Mesenchymal stem cell (in vitro differentiated cells and primary cell): ENCODE measurements around the gene HOXA7.

ENCODE experiments used
- DNase-seq: peaks from one replicate; pipeline ENCODE4 v3.0.0-alpha.2; 2013
- H2AFZ ChIP-seq: one replicate; pipeline ENCODE4 v1.6.1; 2013; ENCODE audit warnings: low read depth, mild to moderate bottlenecking, control low read depth, inconsistent platforms, low read length, moderate library complexity
- H2AK5ac ChIP-seq: 2 replicates; pipeline ENCODE4 v1.6.1; 2013; ENCODE audit warnings: low read length, moderate library complexity, mild to moderate bottlenecking, inconsistent platforms; ENCODE audit not compliant: severe bottlenecking
- H2BK120ac ChIP-seq: one replicate; pipeline ENCODE4 v1.6.1; 2013; ENCODE audit warnings: low read depth, mild to moderate bottlenecking, inconsistent platforms, low read length, moderate library complexity
- H2BK12ac ChIP-seq, 2 experiments: one replicate each; pipeline ENCODE4 v1.6.1; 2013; ENCODE audit warnings: inconsistent platforms in 2 of 2, low read length in 2 of 2, mild to moderate bottlenecking in 2 of 2, moderate library complexity in 2 of 2, control low read depth in 1 of 2
- H2BK15ac ChIP-seq: one replicate; pipeline ENCODE4 v1.6.1; 2013; ENCODE audit warnings: mild to moderate bottlenecking, low read depth, inconsistent platforms; ENCODE audit not compliant: poor library complexity, severe bottlenecking
- H2BK5ac ChIP-seq: 2 replicates; pipeline ENCODE4 v1.6.1; 2013; ENCODE audit warnings: low read depth, mild to moderate bottlenecking, low read length, control low read depth, inconsistent platforms; ENCODE audit not compliant: poor library complexity, severe bottlenecking
- H3K14ac ChIP-seq, 2 experiments: one replicate each; pipeline ENCODE4 v1.6.1; 2013; ENCODE audit warnings: inconsistent platforms in 2 of 2, low read length in 2 of 2, control low read depth in 1 of 2, mild to moderate bottlenecking in 1 of 2, moderate library complexity in 1 of 2
- H3K18ac ChIP-seq, 2 experiments: one replicate each; pipeline ENCODE4 v1.6.1; 2013; ENCODE audit warnings: inconsistent platforms in 2 of 2, low read length in 2 of 2, control low read depth in 1 of 2, low read depth in 1 of 2, mild to moderate bottlenecking in 1 of 2
- H3K23ac ChIP-seq, 2 experiments: one replicate each; pipeline ENCODE4 v1.6.1; 2013; ENCODE audit warnings: inconsistent platforms in 2 of 2, low read length in 2 of 2, mild to moderate bottlenecking in 2 of 2, moderate library complexity in 2 of 2, control low read depth in 1 of 2
- H3K27ac ChIP-seq: 2 replicates; pipeline ENCODE4 v1.5.1; 2013; ENCODE audit warnings: mild to moderate bottlenecking, moderate library complexity, low read length, control low read depth, inconsistent platforms; ENCODE audit not compliant: poor library complexity, severe bottlenecking
- H3K27me3 ChIP-seq, 2 experiments: 2 replicates each; pipeline versions ENCODE4 v1.6.1 to v1.7.0; 2013; ENCODE audit warnings: low read length in 2 of 2, mild to moderate bottlenecking in 2 of 2, moderate library complexity in 2 of 2, control low read depth in 1 of 2, inconsistent platforms in 1 of 2; ENCODE audit not compliant: control insufficient read depth in 1 of 2, insufficient read depth in 1 of 2
- H3K36me3 ChIP-seq, 2 experiments: 2 replicates each; pipeline versions ENCODE4 v1.6.1 to v1.7.0; 2013; ENCODE audit warnings: low read length in 2 of 2, control low read depth in 1 of 2, inconsistent platforms in 1 of 2, low read depth in 1 of 2, mild to moderate bottlenecking in 1 of 2; ENCODE audit not compliant: insufficient read depth in 2 of 2, control insufficient read depth in 1 of 2
- H3K4ac ChIP-seq, 2 experiments: one replicate each; pipeline ENCODE4 v1.6.1; 2013; ENCODE audit warnings: inconsistent platforms in 2 of 2, low read length in 2 of 2, mild to moderate bottlenecking in 2 of 2, moderate library complexity in 2 of 2, control low read depth in 1 of 2, low read depth in 1 of 2
- H3K4me1 ChIP-seq: 2 replicates; pipeline ENCODE4 v1.6.1; 2013; ENCODE audit warnings: low read depth, low read length, control low read depth; ENCODE audit not compliant: control insufficient read depth, insufficient read depth
- H3K4me2 ChIP-seq: 2 replicates; pipeline ENCODE4 v1.6.1; 2013; ENCODE audit warnings: low read length, mild to moderate bottlenecking, inconsistent platforms; ENCODE audit not compliant: poor library complexity, severe bottlenecking
- H3K4me3 ChIP-seq, 2 experiments: 2 replicates each; pipeline versions ENCODE4 v1.5.1 to v1.7.0; 2013; ENCODE audit warnings: low read length in 2 of 2, mild to moderate bottlenecking in 2 of 2, control low read depth in 1 of 2, low read depth in 1 of 2; ENCODE audit not compliant: insufficient read depth in 1 of 2
- H3K79me1 ChIP-seq: replicated peaks from 2 replicates; pipeline ENCODE4 v1.6.1; 2013; ENCODE audit warnings: mild to moderate bottlenecking, control low read depth, low read length, inconsistent platforms; ENCODE audit not compliant: poor library complexity, severe bottlenecking
- H3K9ac ChIP-seq: 2 replicates; pipeline ENCODE4 v1.7.0; 2013; ENCODE audit warnings: mild to moderate bottlenecking, low read length, moderate library complexity
- H3K9me3 ChIP-seq: 2 replicates; pipeline ENCODE4 v1.7.0; 2013; ENCODE audit warnings: mild to moderate bottlenecking, low read length; ENCODE audit not compliant: control insufficient read depth
- H4K8ac ChIP-seq: one replicate; pipeline ENCODE4 v1.6.1; 2013; ENCODE audit warnings: inconsistent platforms, mild to moderate bottlenecking, low read length, moderate library complexity
- H4K91ac ChIP-seq: one replicate; pipeline ENCODE4 v1.6.1; 2013; ENCODE audit warnings: mild to moderate bottlenecking, low read length, inconsistent platforms
- WGBS: methylation state at CpG from one replicate; pipeline ENCODE4 v1.1.7; 2013; ENCODE audit warnings: mixed read lengths; 5-methylcytosine and 5-hydroxymethylcytosine counted together

Gene HOXA7

GRCh38 chr7:27156916-27157701, 634 bp upstream of the HOXA7 start:
- Histone ChIP-seq H3K27me3 (peaks cover 0 to 67% of the 10 kb centered on the region in 2 experiments), H3K18ac (no peak overlapping the region), H3K9me3 (no peaks in the 10 kb centered on the region), H3K79me1 (peaks cover 6% of the 10 kb centered on the region), H3K27ac (no peak overlapping the region), H3K14ac (no peak overlapping the region), H2AK5ac (no peak overlapping the region), H4K8ac (no peak overlapping the region), H3K9ac (peak overlapping the region; percentile 77), H3K36me3 (peaks cover 0 to 24% of the 10 kb centered on the region in 2 experiments), H2BK5ac (no peak overlapping the region), H3K4me2 (no peak overlapping the region), H2AFZ (no peak overlapping the region), H2BK12ac (no peak overlapping the region), H4K91ac (no peak overlapping the region), H3K4ac (no peak overlapping the region), H3K4me1 (peaks cover 20% of the 10 kb centered on the region), H2BK15ac (no peak overlapping the region), H3K23ac (no peak overlapping the region), H3K4me3 (peak overlapping the region in 1 of 2 experiments; percentile 82), H2BK120ac (no peak overlapping the region)
- WGBS, result 64% methylated on average over 29 of the region's 30 CpGs
- no peak for DNase-seq

- H2BK120ac ChIP-seq, result no peak overlapping the region
- peak overlapping the region in 1 of 2 experiments; percentile 41 for H3K23ac ChIP-seq
- H2BK12ac ChIP-seq, result no peak overlapping the region
- peak overlapping the region; percentile 36 for H2AFZ ChIP-seq
- peak overlapping the region; percentile 47 for H4K8ac ChIP-seq
- WGBS, result 31% methylated on average over 63 of the region's 63 CpGs
- H3K4me1 ChIP-seq, result peaks cover 16% of the 10 kb centered on the region
- H3K79me1 ChIP-seq, result peaks cover 8% of the 10 kb centered on the region
- H3K18ac ChIP-seq, result peak overlapping the region; percentile 34 to 41
- H3K9me3 ChIP-seq, result no peaks in the 10 kb centered on the region
- no peak overlapping the region for H2BK15ac ChIP-seq
- H3K27ac ChIP-seq, result no peak overlapping the region
- H2BK5ac ChIP-seq, result no peak overlapping the region
- no peak overlapping the region for H4K91ac ChIP-seq
- H3K4ac ChIP-seq, result no peak overlapping the region
- peaks cover 0 to 26% of the 10 kb centered on the region in 2 experiments for H3K36me3 ChIP-seq
- H3K9ac ChIP-seq, result peak overlapping the region; percentile 90
- no peak overlapping the region for H3K14ac ChIP-seq
- H3K4me2 ChIP-seq, result no peak overlapping the region
- H2AK5ac ChIP-seq, result no peak overlapping the region
- H3K27me3 ChIP-seq, result peaks cover 0 to 78% of the 10 kb centered on the region in 2 experiments
- no peak for DNase-seq
- H3K4me3 ChIP-seq, result peak overlapping the region; percentile 32 to 82
These were observed 513 bp downstream of the HOXA7 start for GRCh38 chr7:27155816-27156507.

GRCh38 chr7:27154901-27155815, 1.3 kb downstream of the HOXA7 start:
- Histone ChIP-seq H2BK15ac (no peak overlapping the region), H2BK12ac (peak overlapping the region in 1 of 2 experiments; percentile 45), H3K27me3 (peaks cover 0 to 78% of the 10 kb centered on the region in 2 experiments), H2BK5ac (no peak overlapping the region), H4K8ac (peak overlapping the region; percentile 92), H3K79me1 (peaks cover 7% of the 10 kb centered on the region), H3K4me3 (peak overlapping the region in 1 of 2 experiments; percentile 82), H3K9ac (peak overlapping the region; percentile 90), H3K4ac (no peak overlapping the region), H3K23ac (peak overlapping the region in 1 of 2 experiments; percentile 81), H3K9me3 (no peaks in the 10 kb centered on the region), H3K14ac (no peak overlapping the region), H3K27ac (no peak overlapping the region), H2AK5ac (no peak overlapping the region), H3K4me1 (peaks cover 13% of the 10 kb centered on the region), H2AFZ (peak overlapping the region; percentile 15), H3K36me3 (peaks cover 0 to 31% of the 10 kb centered on the region in 2 experiments), H2BK120ac (no peak overlapping the region), H3K18ac (peak overlapping the region; percentile 13 to 24), H3K4me2 (no peak overlapping the region), H4K91ac (no peak overlapping the region)
- no peak for DNase-seq
- 40% methylated on average over 43 of the region's 48 CpGs for WGBS
